Osteoblast (primary cell): ENCODE data around the gene RNF17. TPM values are rescaled to one million over a fixed set of nuclear protein-coding genes. Genes with fewer than 3 reads are reported as not detected.

Experiments
- DNase-seq: peaks from one replicate; pipeline ENCODE4 v3.0.0; 2011; ENCODE audit warnings: low spot score, mixed read lengths; ENCODE audit not compliant: insufficient read length; ENCODE audit errors: missing footprints
- H2AFZ ChIP-seq: 2 replicates; pipeline ENCODE4 v1.6.0; 2011; ENCODE audit warnings: mild to moderate bottlenecking, low read length
- H3K27ac ChIP-seq: 2 replicates; pipeline ENCODE4 v1.5.1; 2011; ENCODE audit warnings: mild to moderate bottlenecking, low read depth, low read length, moderate library complexity
- H3K27me3 ChIP-seq: 2 replicates; pipeline ENCODE4 v1.6.0; 2012; ENCODE audit warnings: mild to moderate bottlenecking, control low read depth, inconsistent platforms, low read length, moderate library complexity; ENCODE audit not compliant: insufficient read depth
- H3K36me3 ChIP-seq: 2 replicates; pipeline ENCODE4 v1.5.1; 2011; ENCODE audit warnings: mild to moderate bottlenecking, low read length, control low read depth, moderate library complexity; ENCODE audit not compliant: insufficient read depth
- H3K4me1 ChIP-seq: 2 replicates; pipeline ENCODE4 v1.5.1; 2011; ENCODE audit warnings: mild to moderate bottlenecking, low read length, control low read depth, moderate library complexity; ENCODE audit not compliant: insufficient read depth
- H3K4me2 ChIP-seq: 2 replicates; pipeline ENCODE4 v1.6.0; 2011; ENCODE audit warnings: mild to moderate bottlenecking, low read length; ENCODE audit not compliant: insufficient read depth
- H3K4me3 ChIP-seq: fragments of 200-600 bp; sonication (generic); 3 replicates; pipeline ENCODE4 v1.5.1; 2012; ENCODE audit warnings: mild to moderate bottlenecking, low read length, inconsistent platforms; ENCODE audit not compliant: insufficient read depth
- H3K79me2 ChIP-seq: 2 replicates; pipeline ENCODE4 v1.6.0; 2012; ENCODE audit warnings: mild to moderate bottlenecking, low read length, control low read depth, inconsistent platforms; ENCODE audit not compliant: insufficient read depth
- H3K9me3 ChIP-seq: 2 replicates; pipeline ENCODE4 v1.5.1; 2011; ENCODE audit warnings: low read depth, low read length, control low read depth
- H4K20me1 ChIP-seq: 2 replicates; pipeline ENCODE4 v1.6.0; 2012; ENCODE audit warnings: mild to moderate bottlenecking, low read length, control low read depth; ENCODE audit not compliant: insufficient read depth
- CTCF ChIP-seq: IDR thresholded peaks from 2 replicates; pipeline ENCODE4 v1.5.1; 2011; ENCODE audit warnings: mild to moderate bottlenecking, low read depth, low read length, moderate library complexity; ENCODE audit errors: extremely low read depth
- total RNA-seq: library from RNA; depleted of rRNA; stranded (reverse); fragments of >200 nt; gene quantifications from 2 replicates; pipeline ENCODE4 v1.2.3, GENCODE V29; 2012

The RNF17 gene
- total RNA-seq, 1 donor: not detected

- TF ChIP-seq CTCF: no peak
- peak; percentile 81 for DNase-seq
These were observed 141.3 kb downstream of the RNF17 start for GRCh38 chr13:24905242-24905641.

GRCh38 chr13:24906268-24906667 lies 142.3 kb downstream of the RNF17 start:
- Histone ChIP-seq H3K27ac (no peak overlapping the region), H3K4me2 (no peak overlapping the region), H2AFZ (no peak overlapping the region), H3K79me2 (peaks cover 2% of the 10 kb centered on the region), H3K36me3 (peaks cover 19% of the 10 kb centered on the region), H3K27me3 (no peaks in the 10 kb centered on the region), H3K4me1 (peaks cover 18% of the 10 kb centered on the region), H3K4me3 (no peak overlapping the region), H4K20me1 (no peaks in the 10 kb centered on the region), H3K9me3 (no peaks in the 10 kb centered on the region)
- no peak for TF ChIP-seq CTCF
- no peak for DNase-seq

More at GRCh38 chr13:24905242-24905641, 141.3 kb downstream of the RNF17 start:
- H3K27me3 ChIP-seq: no peaks in the 10 kb centered on the region
- peaks cover 19% of the 10 kb centered on the region for H3K36me3 ChIP-seq
- H3K4me1 ChIP-seq: peaks cover 10% of the 10 kb centered on the region
- no peak overlapping the region for H3K27ac ChIP-seq
- no peaks in the 10 kb centered on the region for H3K9me3 ChIP-seq
- no peak overlapping the region for H3K4me3 ChIP-seq
- H3K79me2 ChIP-seq: peaks cover 2% of the 10 kb centered on the region
- H3K4me2 ChIP-seq: peak overlapping the region; percentile 1
- H4K20me1 ChIP-seq: no peaks in the 10 kb centered on the region
- H2AFZ ChIP-seq: no peak overlapping the region

GRCh38 chr13:24910502-24911132 lies 146.6 kb downstream of the RNF17 start:
- Histone ChIP-seq H3K4me3 (no peak overlapping the region), H2AFZ (no peak overlapping the region), H3K9me3 (no peaks in the 10 kb centered on the region), H3K4me1 (peaks cover 12% of the 10 kb centered on the region), H3K36me3 (peaks cover 16% of the 10 kb centered on the region), H3K27ac (peak overlapping the region; percentile 74), H3K79me2 (peaks cover 18% of the 10 kb centered on the region), H4K20me1 (no peaks in the 10 kb centered on the region), H3K4me2 (no peak overlapping the region), H3K27me3 (no peaks in the 10 kb centered on the region)
- no peak for TF ChIP-seq CTCF
- no peak for DNase-seq

- Histone ChIP-seq H3K27ac (peak overlapping the region; percentile 74), H3K27me3 (no peaks in the 10 kb centered on the region), H3K4me3 (no peak overlapping the region), H2AFZ (peak overlapping the region; percentile 71), H3K4me2 (peak overlapping the region; percentile 19), H3K9me3 (no peaks in the 10 kb centered on the region), H3K36me3 (peaks cover 10% of the 10 kb centered on the region), H4K20me1 (no peaks in the 10 kb centered on the region), H3K4me1 (peaks cover 10% of the 10 kb centered on the region), H3K79me2 (peaks cover 23% of the 10 kb centered on the region)
- TF ChIP-seq CTCF: no peak
- no peak for DNase-seq
These were observed 147.4 kb downstream of the RNF17 start for GRCh38 chr13:24911133-24911908.
